SU-DHL-6 (cell line): Measurements from ENCODE around the gene MLKL.

Experiments
- H2AFZ ChIP-seq: fragments of 200-600 bp; sonication (generic); 2 replicates; pipeline ENCODE4 v1.6.1; 2014; ENCODE audit warnings: low read depth, mild to moderate bottlenecking, moderate library complexity, mixed read lengths, antibody characterized with exemption, low read length; ENCODE audit not compliant: severe bottlenecking
- H3F3A ChIP-seq: fragments of 200-600 bp; shearing (Covaris generic); 2 replicates; pipeline ENCODE4 v1.6.0; 2016; ENCODE audit warnings: antibody characterized with exemption, mild to moderate bottlenecking; ENCODE audit not compliant: insufficient read depth
- H3K27ac ChIP-seq: fragments of 200-600 bp; sonication (generic); 2 replicates; pipeline ENCODE4 v1.5.1; 2016; ENCODE audit warnings: low read depth, mild to moderate bottlenecking, low read length, moderate library complexity, mixed read lengths
- H3K27me3 ChIP-seq: fragments of 200-600 bp; sonication (generic), shearing (Covaris generic); 2 replicates; pipeline ENCODE4 v1.6.0; 2014; ENCODE audit warnings: mild to moderate bottlenecking, low read length
- H3K36me3 ChIP-seq: fragments of 200-600 bp; sonication (generic); 2 replicates; pipeline ENCODE4 v1.6.1; 2014; ENCODE audit warnings: mild to moderate bottlenecking, low read length, mixed read lengths
- H3K4me2 ChIP-seq: fragments of 300-600, 200-600 bp; shearing (Covaris generic), sonication (generic); 2 replicates; pipeline ENCODE4 v1.6.0; 2014; ENCODE audit warnings: low read length, low read depth, mild to moderate bottlenecking; ENCODE audit not compliant: poor library complexity, severe bottlenecking
- H3K4me3 ChIP-seq: fragments of 200-600 bp; sonication (generic); 2 replicates; pipeline ENCODE4 v1.5.1; 2014; ENCODE audit warnings: antibody characterized with exemption, low read length, mild to moderate bottlenecking, mixed read lengths; ENCODE audit not compliant: insufficient read depth, poor library complexity, severe bottlenecking
- H3K79me2 ChIP-seq: fragments of 200-600 bp; sonication (generic); 2 replicates; pipeline ENCODE4 v1.6.1; 2014; ENCODE audit warnings: mild to moderate bottlenecking, low read length, moderate library complexity; ENCODE audit not compliant: insufficient read depth
- H3K9ac ChIP-seq: fragments of 200-600 bp; sonication (generic); 2 replicates; pipeline ENCODE4 v1.7.0; 2014; ENCODE audit warnings: mild to moderate bottlenecking, low read length
- H3K9me2 ChIP-seq: fragments of 200-600 bp; sonication (generic); replicated peaks from 2 replicates; pipeline ENCODE4 v1.6.1; 2014; ENCODE audit warnings: low read length; ENCODE audit not compliant: insufficient read depth
- H3K9me3 ChIP-seq: fragments of 200-600 bp; sonication (generic); 2 replicates; pipeline ENCODE4 v1.6.1; 2014; ENCODE audit warnings: low read length, mixed read lengths; ENCODE audit not compliant: insufficient read depth
- H4K20me1 ChIP-seq: fragments of 200-600 bp; sonication (generic); 2 replicates; pipeline ENCODE4 v1.6.1; 2014; ENCODE audit warnings: low read depth, mild to moderate bottlenecking, antibody characterized with exemption, low read length, moderate library complexity, mixed read lengths
- CTCF ChIP-seq: fragments of 200-600 bp; sonication (generic); IDR thresholded peaks from one replicate; pipeline ENCODE4 v1.5.1; 2017; ENCODE audit warnings: antibody characterized with exemption, mild to moderate bottlenecking, low read length, moderate library complexity; ENCODE audit not compliant: insufficient read depth, poor library complexity, severe bottlenecking
- EZH2phosphoT487 ChIP-seq: fragments of 200-600 bp; sonication (generic), shearing (Covaris generic); conservative IDR thresholded peaks from 2 replicates; pipeline ENCODE4 v1.6.1; 2018; ENCODE audit warnings: mild to moderate bottlenecking, antibody characterized with exemption, low read length, moderate library complexity, mixed read lengths

Gene MLKL

DNA sequence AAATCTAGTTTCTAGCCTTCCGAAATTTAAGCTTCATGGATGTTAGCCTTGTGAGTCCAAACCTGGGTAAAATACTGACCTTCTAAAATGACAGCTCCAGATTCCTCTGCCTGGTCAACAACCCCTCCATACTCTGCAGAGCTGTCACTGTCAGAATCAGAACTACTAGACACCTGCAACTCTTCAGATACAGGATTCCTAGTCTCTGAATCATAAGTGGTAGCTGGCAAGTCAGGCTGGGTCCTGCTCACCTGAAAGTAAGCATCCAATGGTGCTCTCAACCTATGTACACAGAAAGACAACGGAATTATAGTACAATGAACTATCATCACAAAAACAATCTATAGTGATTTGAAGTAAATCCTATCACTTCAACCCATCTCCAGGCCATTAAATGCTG lies 48.8 kb downstream of the MLKL start:
- Histone ChIP-seq H3K9me2 (no peaks in the 10 kb centered on the region), H3K79me2 (peaks cover 74% of the 10 kb centered on the region), H3K27ac (no peak overlapping the region), H3K36me3 (peaks cover 46% of the 10 kb centered on the region), H3K9me3 (no peaks in the 10 kb centered on the region), H3F3A (peaks cover 6% of the 10 kb centered on the region; the same call in 1 of the 2 replicates), H3K27me3 (no peaks in the 10 kb centered on the region), H3K4me3 (no peak overlapping the region), H3K9ac (no peak overlapping the region), H2AFZ (no peak overlapping the region), H3K4me2 (no peak overlapping the region), H4K20me1 (peaks cover 34% of the 10 kb centered on the region)
- no peak for TF ChIP-seq EZH2phosphoT487
- no peak for TF ChIP-seq CTCF

DNA sequence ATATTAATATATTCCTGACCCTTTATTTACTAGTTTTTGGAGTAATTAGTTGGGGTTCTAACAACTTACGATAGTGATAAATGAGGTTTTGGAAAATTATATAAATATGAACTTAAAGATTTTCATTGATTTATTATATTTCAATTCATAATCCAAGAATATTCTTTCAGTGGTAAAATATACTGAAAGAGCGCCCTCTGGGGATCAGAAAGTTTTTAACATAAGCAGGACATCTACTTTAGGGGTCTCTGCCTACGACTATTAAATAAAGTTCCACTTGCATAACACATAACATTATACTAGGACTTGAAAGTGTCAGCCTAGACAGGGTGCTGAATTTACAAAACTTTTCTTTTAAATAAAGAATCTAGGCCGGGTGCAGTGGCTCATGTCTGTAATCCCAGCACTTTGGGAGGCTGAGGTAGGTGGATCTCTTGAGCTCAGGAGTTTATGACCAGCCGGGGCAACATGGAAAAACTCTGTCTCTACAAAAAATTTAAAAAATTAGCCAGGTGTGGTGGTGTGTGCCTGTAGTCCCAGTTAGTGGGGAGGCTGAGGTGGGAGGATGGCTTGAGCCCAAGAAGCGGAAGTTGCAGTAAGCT lies 49.6 kb downstream of the MLKL start:
- peaks cover 67% of the 10 kb centered on the region for H3K79me2 ChIP-seq
- no peaks in the 10 kb centered on the region for H3K9me3 ChIP-seq
- no peaks in the 10 kb centered on the region for H3K9me2 ChIP-seq
- H3K4me3 ChIP-seq: no peak overlapping the region
- peaks cover 34% of the 10 kb centered on the region for H4K20me1 ChIP-seq
- no peaks in the 10 kb centered on the region for H3K27me3 ChIP-seq
- H3K4me2 ChIP-seq: no peak overlapping the region
- no peak overlapping the region for H2AFZ ChIP-seq
- TF ChIP-seq CTCF (peak; percentile 55), EZH2phosphoT487 (no peak)
- H3K36me3 ChIP-seq: peaks cover 46% of the 10 kb centered on the region
- H3K27ac ChIP-seq: no peak overlapping the region
- H3K9ac ChIP-seq: no peak overlapping the region
- H3F3A ChIP-seq: peaks cover 6% of the 10 kb centered on the region; the same call in 1 of the 2 replicates

GRCh38 chr16:74649839-74650504 lies 50.7 kb downstream of the MLKL start:
- Histone ChIP-seq H3K27me3 (no peaks in the 10 kb centered on the region), H3K4me3 (no peak overlapping the region), H3K9ac (no peak overlapping the region), H3K9me3 (no peaks in the 10 kb centered on the region), H2AFZ (no peak overlapping the region), H3K79me2 (peaks cover 57% of the 10 kb centered on the region), H3K9me2 (no peaks in the 10 kb centered on the region), H3K36me3 (peaks cover 47% of the 10 kb centered on the region), H3K27ac (no peak overlapping the region), H4K20me1 (peaks cover 34% of the 10 kb centered on the region), H3K4me2 (no peak overlapping the region), H3F3A (peaks cover 6% of the 10 kb centered on the region; the same call in 1 of the 2 replicates)
- TF ChIP-seq CTCF (no peak), EZH2phosphoT487 (no peak)
